HFF-Myc (cell line): ENCODE data around the gene ARID5A.
"Not testable (repeated sequence)": the region's sequence is repeated elsewhere in the genome, so short reads cannot be mapped to it uniquely, and the experiment has no call there.

Source experiments
- DNase-seq: peaks from one replicate; pipeline ENCODE4 v3.0.0-alpha.2; 2011; ENCODE audit warnings: low read depth; ENCODE audit errors: extremely low read depth
- H3K4me3 ChIP-seq: replicated peaks from 2 replicates; pipeline ENCODE4 v1.5.1; 2011; ENCODE audit warnings: low read depth, mild to moderate bottlenecking, control low read depth, low read length
- TF ChIP-seq, protein P1 (sequence below): IDR thresholded peaks from 2 replicates; pipeline ENCODE4 v1.5.1; 2012; ENCODE audit warnings: mild to moderate bottlenecking, low read depth, low read length, control low read depth; ENCODE audit errors: missing control alignments

The ARID5A gene

DNA sequence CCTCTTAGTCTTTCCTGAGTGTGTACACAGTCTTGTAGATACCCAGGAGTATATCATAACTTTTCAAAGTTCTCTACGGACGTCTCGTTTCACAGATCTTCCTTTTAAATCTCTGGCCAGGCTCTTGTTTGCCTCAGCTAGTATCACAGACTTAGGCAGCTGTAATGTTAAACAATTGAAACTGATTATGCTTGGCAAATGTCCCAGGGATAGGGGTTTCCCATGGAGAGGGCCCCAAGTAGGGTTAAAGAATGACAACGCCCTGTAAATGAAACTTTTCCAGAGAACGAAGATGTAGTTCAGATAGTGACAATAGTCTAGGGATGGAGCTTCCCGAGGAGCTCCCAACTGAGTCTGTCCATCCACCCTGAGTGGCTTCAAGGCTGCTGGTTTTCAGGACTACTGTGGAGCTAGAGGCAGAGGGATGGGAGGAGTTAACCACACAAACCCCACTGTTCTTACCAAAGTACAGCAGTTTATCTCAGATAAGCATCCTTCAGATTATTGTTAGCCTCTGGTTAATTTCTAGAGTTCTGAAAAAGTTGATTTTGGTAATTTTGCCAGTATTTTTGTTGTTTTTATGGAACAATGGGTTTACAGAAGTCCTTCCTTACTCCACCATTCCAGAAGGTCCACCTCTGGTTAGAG lies 40.4 kb upstream of the ARID5A start:
- H3K4me3 ChIP-seq, result no peak overlapping the region

DNA sequence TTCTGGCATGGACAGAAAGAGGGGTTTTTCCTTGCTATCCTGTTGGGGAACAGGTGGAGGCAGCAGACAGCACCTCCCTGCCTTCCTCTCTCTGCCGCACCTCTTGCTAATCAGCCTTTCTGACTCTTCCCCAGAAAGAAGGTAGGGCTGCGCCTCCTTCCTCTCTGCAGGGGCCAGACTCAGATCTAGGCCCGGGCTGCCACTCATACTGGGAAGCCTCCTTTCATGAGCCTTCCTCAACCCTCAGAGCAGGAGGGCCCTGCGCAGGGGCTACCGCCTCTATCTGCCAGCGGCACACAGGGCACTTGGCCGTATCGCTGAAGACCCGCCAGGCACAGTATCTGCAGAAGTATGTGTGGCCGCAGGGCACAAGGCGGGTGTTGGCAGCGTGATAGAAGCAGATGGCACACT lies 38.5 kb upstream of the ARID5A start:
- TF ChIP-seq, protein P1, sequence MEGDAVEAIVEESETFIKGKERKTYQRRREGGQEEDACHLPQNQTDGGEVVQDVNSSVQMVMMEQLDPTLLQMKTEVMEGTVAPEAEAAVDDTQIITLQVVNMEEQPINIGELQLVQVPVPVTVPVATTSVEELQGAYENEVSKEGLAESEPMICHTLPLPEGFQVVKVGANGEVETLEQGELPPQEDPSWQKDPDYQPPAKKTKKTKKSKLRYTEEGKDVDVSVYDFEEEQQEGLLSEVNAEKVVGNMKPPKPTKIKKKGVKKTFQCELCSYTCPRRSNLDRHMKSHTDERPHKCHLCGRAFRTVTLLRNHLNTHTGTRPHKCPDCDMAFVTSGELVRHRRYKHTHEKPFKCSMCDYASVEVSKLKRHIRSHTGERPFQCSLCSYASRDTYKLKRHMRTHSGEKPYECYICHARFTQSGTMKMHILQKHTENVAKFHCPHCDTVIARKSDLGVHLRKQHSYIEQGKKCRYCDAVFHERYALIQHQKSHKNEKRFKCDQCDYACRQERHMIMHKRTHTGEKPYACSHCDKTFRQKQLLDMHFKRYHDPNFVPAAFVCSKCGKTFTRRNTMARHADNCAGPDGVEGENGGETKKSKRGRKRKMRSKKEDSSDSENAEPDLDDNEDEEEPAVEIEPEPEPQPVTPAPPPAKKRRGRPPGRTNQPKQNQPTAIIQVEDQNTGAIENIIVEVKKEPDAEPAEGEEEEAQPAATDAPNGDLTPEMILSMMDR, result no peak
- H3K4me3 ChIP-seq, result no peak overlapping the region
- no peak for DNase-seq

More for the DNA sequence above, 40.4 kb upstream of the ARID5A start:
- DNase-seq, result no peak
- TF ChIP-seq, protein P1, result no peak

DNA sequence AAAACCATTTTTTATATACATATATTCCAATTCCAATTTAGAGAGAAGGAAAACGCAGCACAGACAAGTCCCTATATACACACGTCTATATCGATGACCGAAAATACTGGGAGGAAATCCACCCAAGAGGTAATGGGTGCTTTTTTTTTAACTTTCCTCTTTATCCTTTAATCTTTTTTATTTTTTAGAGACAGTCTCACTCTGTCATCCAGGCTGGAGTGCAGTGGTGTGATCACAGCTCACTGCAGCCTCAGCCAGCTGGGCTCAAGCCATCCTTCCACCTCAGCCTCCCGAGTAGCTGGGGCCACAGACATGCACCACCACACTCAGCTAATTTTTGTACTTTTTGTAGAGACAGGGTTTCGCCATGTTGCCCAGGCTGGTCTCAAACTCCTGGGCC lies 37.9 kb upstream of the ARID5A start:
- not testable (repeated sequence) for H3K4me3 ChIP-seq, DNase-seq

DNA sequence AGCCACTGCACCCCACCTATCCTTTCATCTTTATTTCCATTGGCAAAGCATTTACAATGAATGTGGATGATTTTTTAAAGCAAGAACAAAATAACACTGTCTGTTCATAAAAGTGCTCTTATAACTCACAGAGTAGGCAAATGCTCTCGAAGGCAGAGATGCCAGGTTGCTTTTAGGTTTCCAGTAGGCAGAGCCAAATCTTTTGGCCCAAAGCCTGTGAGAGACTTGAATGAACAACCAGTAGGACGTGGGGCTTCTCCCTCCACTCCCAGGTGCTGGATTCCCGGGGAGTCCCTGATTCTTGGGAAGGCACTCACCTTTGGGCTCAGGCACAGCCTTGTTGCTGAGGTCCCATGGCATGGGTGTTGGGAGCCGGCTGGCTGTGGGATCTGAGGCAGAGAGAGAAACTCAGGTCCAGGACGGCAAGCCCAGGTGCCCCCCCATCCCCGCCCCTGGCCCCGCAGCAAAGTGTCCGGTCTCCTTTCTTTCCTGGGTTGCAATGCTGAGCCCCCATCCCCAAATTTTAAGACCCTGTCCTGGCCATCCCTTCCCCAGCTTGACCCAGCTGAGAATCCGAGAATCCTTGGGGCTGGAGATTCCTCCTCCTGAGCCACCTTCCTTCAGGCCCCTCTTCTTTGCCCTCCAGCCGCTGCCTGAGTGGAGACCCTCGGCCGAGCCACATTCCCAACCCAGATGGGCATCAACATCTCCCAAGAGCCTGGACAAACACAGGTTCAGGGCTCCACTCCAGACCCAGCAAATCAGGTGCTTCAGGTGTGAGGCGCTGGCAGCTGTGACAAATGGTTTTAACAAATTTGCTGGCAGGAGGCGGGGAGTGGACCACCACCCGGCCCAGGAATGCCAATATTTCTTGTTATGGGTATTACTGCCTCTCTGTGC lies 37.2 kb upstream of the ARID5A start:
- TF ChIP-seq, protein P1, result no peak
- no peak for DNase-seq
- no peak overlapping the region for H3K4me3 ChIP-seq

DNA sequence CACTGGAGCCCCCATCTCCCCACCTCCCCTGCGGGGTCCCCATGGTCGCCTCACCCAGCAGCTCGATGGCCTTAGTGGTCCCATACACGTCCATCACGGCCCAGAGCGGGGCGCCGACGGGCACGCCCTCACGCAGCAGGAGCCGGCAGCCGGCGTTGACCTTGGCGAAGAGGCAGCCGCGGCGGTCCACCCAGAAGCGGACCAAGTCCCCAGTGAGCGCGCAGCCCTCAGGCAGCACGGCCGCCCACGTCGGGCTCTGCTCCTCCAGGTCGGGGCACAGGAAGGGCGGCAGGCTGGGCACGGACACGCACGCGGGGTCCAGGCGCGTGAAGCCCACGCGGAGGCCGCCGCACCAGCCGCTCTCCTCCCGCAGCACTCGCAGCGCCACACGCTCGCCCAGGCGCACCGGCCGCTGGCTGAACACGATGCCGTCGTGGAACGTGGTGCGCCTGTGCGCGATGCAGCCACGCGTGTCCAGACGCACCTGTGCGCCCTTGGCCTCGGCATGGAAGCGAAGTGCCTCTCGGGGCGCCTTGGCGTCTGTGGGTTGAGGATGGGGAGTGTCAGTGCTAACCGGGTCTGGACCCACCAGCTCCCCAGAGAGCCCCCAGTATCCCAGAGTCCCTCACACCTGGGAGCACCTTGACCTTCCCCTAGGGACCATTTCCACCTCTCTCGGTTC lies 36.0 kb upstream of the ARID5A start:
- TF ChIP-seq, protein P1, result no peak
- no peak for DNase-seq
- no peak overlapping the region for H3K4me3 ChIP-seq

DNA sequence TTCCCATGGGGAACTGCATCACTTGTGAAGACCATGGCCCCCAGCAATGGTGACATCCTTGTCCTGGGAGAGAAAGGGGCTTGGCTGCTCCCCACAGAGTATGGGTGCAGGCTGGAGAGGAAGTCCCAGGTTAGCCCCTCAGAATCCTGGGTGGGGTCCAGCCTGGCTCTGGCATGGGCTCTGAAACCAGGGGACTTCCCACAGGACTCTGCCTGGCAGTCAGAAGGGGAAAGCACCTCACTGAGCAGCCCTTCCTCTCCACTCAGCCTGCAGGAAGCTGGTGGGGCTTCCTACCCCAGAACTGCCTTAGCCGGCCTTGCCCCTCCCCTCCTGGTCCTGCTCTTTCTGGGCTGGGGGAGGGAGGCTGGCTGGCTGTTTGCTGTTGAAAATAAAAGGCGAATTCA lies 35.1 kb upstream of the ARID5A start:
- TF ChIP-seq, protein P1, result no peak
- no peak for DNase-seq
- H3K4me3 ChIP-seq, result no peak overlapping the region
